GM04503 (cell line): Measurements from ENCODE around the gene PEX16.

Source experiments
- DNase-seq: peaks from one replicate; pipeline ENCODE4 v3.0.0-alpha.2; 2012; ENCODE audit warnings: low read depth

Gene PEX16

GRCh38 chr11:45930951-45931570, 13.4 kb upstream of the PEX16 start:
- DNase-seq = no peak

- no peak for DNase-seq
Measured at GRCh38 chr11:45930031-45930794, 12.5 kb upstream of the PEX16 start.

GRCh38 chr11:45929486-45930030, 11.9 kb upstream of the PEX16 start:
- DNase-seq = no peak

GRCh38 chr11:45928535-45929215, 11.0 kb upstream of the PEX16 start:
- no peak for DNase-seq

- DNase-seq = no peak
Measured at GRCh38 chr11:45927684-45928413, 10.2 kb upstream of the PEX16 start.

- no peak for DNase-seq
Measured at GRCh38 chr11:45927332-45927683, 9.6 kb upstream of the PEX16 start.

- no peak for DNase-seq
Measured at GRCh38 chr11:45926536-45927331, 9.1 kb upstream of the PEX16 start.

GRCh38 chr11:45926001-45926401, 8.3 kb upstream of the PEX16 start:
- no peak for DNase-seq

GRCh38 chr11:45925550-45925949, 7.9 kb upstream of the PEX16 start:
- no peak for DNase-seq

- no peak for DNase-seq
Measured at GRCh38 chr11:45924927-45925326, 7.2 kb upstream of the PEX16 start.

- DNase-seq = no peak
Measured at GRCh38 chr11:45924036-45924915, 6.6 kb upstream of the PEX16 start.

GRCh38 chr11:45922425-45923082, 4.9 kb upstream of the PEX16 start, which contains the start of gene LARGE2:
Gene LARGE2, plus strand, starts transcription at chr11:45922656. Its CDS starts 227 bp downstream, at chr11:45922883.
- no peak for DNase-seq

GRCh38 chr11:45921561-45922424, 4.1 kb upstream of the PEX16 start:
- DNase-seq = no peak

GRCh38 chr11:45920531-45921477, 3.1 kb upstream of the PEX16 start:
- DNase-seq = no peak

- DNase-seq = no peak
Measured at GRCh38 chr11:45919806-45920530, 2.3 kb upstream of the PEX16 start.

- DNase-seq = no peak
Measured at GRCh38 chr11:45918962-45919675, 1.4 kb upstream of the PEX16 start.
